ENCODE results near the gene WBP1L.
A peak's percentile ranks its signal among the peaks of the same experiment; 100 is the strongest.
"Not testable (repeated sequence)": the region's sequence is repeated elsewhere in the genome, so short reads cannot be mapped to it uniquely, and the experiment has no call there.

The WBP1L gene

GRCh38 chr10:102743588-102744373 is at the start of gene WBP1L:
TSS of gene WBP1L (plus strand) at chr10:102743948. CDS start at chr10:102744054, 106 bp downstream.
- DNase-seq, result peak; percentile 95

- not testable (repeated sequence) for DNase-seq
Observed at GRCh38 chr10:102695401-102695800, 48.3 kb upstream of the WBP1L start.

- DNase-seq, result no peak
Observed at GRCh38 chr10:102696736-102697135, 47.0 kb upstream of the WBP1L start.

- no peak for DNase-seq
Observed at GRCh38 chr10:102698894-102699293, 44.9 kb upstream of the WBP1L start.

GRCh38 chr10:102701272-102701671 is 42.5 kb upstream of the WBP1L start:
- no peak for DNase-seq

GRCh38 chr10:102701796-102702195 is 42.0 kb upstream of the WBP1L start:
- DNase-seq, result no peak

- no peak for DNase-seq
Observed at GRCh38 chr10:102702742-102703141, 41.0 kb upstream of the WBP1L start.

GRCh38 chr10:102704915-102705314 is 38.8 kb upstream of the WBP1L start:
- no peak for DNase-seq

GRCh38 chr10:102705531-102705930 is 38.2 kb upstream of the WBP1L start:
- no peak for DNase-seq

- no peak for DNase-seq
Observed at GRCh38 chr10:102710609-102711008, 33.1 kb upstream of the WBP1L start.

- DNase-seq, result no peak
Observed at GRCh38 chr10:102712089-102712488, 31.7 kb upstream of the WBP1L start.

- DNase-seq, result no peak
Observed at GRCh38 chr10:102712843-102713538, 30.8 kb upstream of the WBP1L start.

- no peak for DNase-seq
Observed at GRCh38 chr10:102713539-102713813, 30.3 kb upstream of the WBP1L start.

GRCh38 chr10:102713814-102714620 is 29.7 kb upstream of the WBP1L start, which contains the start of gene ARL3:
TSS of gene ARL3 (minus strand) at chr10:102714397. CDS start at chr10:102714275, 122 bp downstream.
- peak; percentile 93 for DNase-seq

- no peak for DNase-seq
Observed at GRCh38 chr10:102714621-102715455, 28.9 kb upstream of the WBP1L start, which contains the start of gene SFXN2. TSS of gene SFXN2 (plus strand) at chr10:102714636. CDS start at chr10:102726637, 12,001 bp downstream.

- DNase-seq, result no peak
Observed at GRCh38 chr10:102715880-102716279, 27.9 kb upstream of the WBP1L start.

GRCh38 chr10:102716900-102717565 is 26.7 kb upstream of the WBP1L start:
- not testable (repeated sequence) for DNase-seq

- DNase-seq, result no peak
Observed at GRCh38 chr10:102718220-102718619, 25.5 kb upstream of the WBP1L start.

- no peak for DNase-seq
Observed at GRCh38 chr10:102720337-102720736, 23.4 kb upstream of the WBP1L start.

GRCh38 chr10:102720775-102721301 is 22.9 kb upstream of the WBP1L start:
- DNase-seq, result no peak

- no peak for DNase-seq
Observed at GRCh38 chr10:102721954-102722353, 21.8 kb upstream of the WBP1L start.

- DNase-seq, result no peak
Observed at GRCh38 chr10:102723989-102724388, 19.8 kb upstream of the WBP1L start.
